GM19025 (cell line): Measurements from ENCODE around the gene CYP19A1.
"Not testable (repeated sequence)": the region's sequence is repeated elsewhere in the genome, so short reads cannot be mapped to it uniquely, and the experiment has no call there.

Experiments used
- ATAC-seq: cut with Tn5 transposase; IDR thresholded peaks from one replicate; pipeline ENCODE4 v1.9.1; 2021; ENCODE audit warnings: mild to moderate bottlenecking, low read depth, moderate library complexity; ENCODE audit not compliant: unreplicated experiment

Gene CYP19A1

DNA sequence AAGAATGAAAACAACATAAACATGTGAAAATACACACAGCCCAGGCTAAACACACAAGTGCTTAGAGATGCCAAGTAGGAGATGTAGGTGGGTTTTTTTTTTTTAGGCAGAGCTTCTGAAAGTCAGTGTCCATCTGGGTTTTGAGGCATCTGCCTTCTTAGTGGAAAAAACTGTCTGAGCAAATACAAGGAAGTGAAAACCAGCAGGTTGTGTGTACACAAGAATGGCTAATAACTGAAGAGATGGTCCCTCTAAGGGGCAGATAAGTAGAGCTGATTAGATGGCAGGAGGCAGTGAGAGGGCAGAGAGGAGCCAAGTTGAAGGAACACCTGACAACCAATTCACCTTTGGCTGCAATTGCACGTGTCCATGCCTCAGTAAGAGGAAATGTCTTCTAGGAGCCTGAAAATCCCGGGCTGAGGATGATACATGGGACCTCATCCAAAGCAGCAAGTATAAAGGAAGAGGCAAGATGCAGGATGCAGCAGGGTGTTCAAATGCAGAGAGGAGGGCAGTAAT is 34.9 kb downstream of the CYP19A1 start:
- ATAC-seq: no peak

DNA sequence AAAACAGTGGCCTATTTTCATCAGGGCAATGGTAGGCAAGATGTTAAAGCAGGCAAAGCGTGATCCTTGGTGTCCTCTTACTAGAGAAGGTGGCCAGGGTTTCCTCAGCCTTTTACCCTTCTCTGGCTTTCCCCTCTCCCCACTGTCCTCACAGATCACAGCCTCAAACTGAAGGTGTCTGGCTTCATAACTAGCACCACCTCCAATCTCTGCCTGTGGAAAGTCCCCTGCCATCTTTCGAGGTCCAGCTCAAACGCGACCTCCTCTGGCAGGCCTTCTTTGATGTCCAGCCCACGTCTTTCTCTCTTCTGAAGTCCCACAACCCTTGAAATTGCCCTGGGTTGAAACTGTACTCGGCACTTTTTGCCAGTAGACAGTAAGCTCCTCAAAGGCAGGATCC is 35.9 kb downstream of the CYP19A1 start:
- no peak for ATAC-seq

DNA sequence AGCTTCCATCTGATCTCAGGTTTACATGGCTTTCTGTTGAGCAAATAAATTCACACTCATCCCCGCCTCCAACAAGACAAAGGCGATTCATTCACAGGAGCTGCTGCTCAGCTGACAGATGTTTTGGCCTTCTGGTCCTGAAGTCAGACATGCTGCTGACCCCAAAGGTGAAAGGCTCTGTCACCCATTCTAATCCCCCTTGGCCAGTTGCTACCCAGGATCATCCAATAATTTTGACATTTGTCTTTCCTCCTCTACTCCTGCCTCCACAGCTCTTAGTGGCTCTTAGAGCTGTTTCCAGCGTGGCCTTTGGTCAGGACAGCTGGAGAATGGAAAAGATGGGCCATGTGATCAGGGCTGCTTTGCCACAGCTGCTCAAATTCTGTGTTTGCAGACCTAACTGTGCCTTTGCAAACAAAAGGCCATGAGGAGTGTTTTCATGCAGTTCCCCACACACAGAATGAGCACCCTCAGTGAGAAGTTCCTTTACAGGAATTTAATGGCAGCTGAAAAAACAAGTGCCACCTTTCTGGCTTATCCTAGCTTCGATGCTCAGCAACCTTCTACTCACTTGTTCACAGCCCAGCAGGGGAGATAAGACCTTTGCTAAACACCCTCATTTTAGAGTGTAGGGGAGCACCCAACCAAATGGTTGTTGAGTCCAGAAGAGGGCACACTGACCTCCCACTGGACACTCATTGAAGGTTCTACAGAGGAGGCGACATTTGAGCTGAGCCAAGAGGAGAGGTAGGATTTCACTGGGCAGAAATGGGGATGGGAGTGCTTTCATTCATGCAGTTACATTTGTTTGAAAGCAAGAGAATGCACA is 39.0 kb downstream of the CYP19A1 start:
- ATAC-seq: no peak

DNA sequence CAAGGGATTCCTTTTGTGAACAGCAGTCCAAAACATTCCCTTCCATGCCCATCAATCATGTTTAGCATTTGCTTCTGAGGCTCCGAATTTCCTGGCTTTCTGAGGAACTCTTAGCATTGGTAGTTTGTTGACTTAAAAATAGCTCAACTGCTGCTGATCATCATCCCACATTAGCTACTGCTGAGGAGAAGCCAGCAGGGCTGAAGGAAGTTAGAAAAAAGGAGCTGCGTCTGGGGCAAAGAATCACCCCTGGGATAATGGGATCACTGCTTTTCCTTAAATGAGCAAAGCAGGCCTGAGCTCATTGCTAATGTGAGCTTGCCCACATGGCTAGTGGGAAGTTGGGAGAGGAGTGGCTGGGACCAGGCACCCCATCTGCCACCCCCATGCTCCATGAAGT is 39.8 kb downstream of the CYP19A1 start:
- ATAC-seq: no peak

DNA sequence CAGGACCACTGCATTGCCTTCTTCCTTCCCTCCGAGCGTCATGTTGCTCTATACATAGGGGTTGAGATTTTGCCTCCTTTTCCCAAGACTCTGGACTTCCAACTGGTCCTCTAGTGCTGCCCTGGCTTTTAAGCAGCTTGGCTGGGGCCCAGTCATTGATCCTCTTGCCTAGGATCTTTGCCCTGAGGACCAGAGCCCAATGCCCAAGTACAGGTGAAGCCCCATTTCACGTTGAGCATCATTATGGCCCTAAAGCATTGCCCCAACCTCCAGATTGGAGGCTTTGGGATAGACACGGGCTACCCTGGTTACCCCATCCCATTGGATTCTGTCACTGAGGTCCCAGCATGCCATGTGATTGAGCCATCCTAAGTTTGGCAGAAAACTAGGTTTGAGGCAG is 47.7 kb downstream of the CYP19A1 start:
- no peak for ATAC-seq

DNA sequence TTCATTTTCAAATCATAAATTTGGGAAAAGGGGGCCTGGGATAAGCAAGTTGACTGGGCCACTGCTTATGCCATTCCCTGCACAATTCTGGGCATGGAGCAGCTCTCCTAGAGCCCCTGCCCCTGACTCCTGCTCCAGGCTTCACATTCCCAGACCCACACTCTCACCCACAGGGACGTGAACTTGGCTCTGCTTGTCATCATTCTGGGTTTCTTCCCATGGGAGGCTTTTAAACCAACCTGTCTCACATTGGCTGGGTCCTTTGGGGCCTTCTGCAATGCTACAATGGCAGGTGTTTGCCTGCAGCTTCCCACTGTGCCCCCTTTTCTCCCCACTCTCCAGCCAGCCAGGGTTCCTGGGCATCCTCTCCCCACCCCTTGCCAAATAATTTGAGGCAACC is 49.1 kb downstream of the CYP19A1 start:
- ATAC-seq: no peak

DNA sequence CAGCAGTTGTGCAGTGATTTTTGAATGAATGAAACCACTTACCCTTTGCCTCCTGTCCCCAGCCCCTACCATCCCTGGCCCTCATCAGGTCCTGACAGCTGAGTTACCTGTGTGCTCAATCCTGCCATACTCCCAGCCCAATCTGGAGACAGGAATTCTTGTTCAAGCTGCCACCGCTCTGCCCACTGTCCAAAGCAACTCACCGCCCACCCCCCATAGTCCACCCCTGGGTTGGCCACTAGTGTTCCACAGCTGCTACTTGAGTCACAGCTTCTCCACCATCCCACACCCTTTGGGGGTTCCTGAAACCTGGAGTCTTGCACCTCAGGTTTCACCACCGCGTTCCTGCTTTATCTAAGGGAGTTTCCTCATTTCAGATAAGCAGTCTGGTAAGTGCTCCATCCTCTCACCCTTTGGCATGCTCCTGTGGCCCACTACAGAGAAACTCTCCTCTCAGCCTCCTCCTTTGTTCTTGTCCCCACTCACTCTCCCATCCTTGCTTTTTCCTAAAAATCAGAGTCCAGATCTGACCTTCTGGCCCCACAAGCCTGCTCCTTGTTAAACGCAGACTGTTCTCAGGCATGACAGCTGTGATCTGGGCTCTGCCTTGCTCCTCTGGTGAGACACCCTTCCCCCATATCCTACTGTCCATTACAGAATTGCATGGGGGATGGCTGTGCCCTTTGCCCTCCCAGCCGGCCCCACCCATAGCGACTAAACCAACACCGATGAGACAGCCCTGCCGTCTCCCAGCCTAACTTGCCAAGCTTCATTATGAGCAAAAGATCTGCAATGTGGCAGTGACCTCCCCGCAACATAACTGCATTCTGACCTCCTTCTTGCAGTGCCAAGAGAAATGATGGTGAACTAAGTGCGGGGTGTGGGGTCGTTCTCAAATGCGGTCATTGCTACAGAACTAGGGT is 50.0 kb downstream of the CYP19A1 start:
- ATAC-seq: no peak

DNA sequence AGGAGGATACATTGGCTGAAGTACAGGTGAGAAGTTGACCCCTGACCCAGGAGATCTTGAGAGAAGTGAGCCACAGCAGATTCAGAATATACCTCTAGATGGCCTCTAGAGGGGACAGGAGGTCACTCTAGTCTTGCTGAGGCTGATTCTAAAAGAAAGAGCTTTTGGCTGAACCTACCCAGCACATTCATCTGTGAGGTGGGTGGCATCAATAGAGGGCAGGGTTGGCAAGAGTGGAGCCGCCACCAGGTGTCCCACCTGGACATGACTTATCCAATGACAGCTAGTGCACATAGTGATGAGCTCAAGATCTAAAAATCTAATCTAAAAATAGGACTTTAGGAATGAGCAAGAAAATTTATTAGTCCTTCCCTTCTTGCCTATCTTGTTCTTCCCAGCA is 51.6 kb downstream of the CYP19A1 start:
- no peak for ATAC-seq

DNA sequence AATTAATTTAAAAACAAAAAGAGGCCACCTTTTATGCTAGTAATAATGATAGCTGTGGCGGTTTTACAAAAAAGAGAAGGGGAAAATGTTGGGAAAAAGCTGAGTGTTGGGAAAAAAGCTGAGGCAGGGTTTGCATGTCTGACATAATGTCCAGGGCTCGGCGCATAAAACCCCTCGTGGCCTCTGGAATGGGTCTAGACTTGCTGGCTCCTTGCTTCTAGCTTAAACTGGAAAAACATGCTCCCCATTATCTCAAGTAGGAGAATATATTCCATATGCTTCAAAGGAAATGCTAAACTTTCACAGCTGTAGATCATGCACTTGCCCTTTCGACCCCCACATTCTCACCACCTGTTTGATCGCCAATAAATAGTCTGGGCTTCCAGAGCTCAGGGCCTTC is 53.0 kb downstream of the CYP19A1 start:
- ATAC-seq: no peak

DNA sequence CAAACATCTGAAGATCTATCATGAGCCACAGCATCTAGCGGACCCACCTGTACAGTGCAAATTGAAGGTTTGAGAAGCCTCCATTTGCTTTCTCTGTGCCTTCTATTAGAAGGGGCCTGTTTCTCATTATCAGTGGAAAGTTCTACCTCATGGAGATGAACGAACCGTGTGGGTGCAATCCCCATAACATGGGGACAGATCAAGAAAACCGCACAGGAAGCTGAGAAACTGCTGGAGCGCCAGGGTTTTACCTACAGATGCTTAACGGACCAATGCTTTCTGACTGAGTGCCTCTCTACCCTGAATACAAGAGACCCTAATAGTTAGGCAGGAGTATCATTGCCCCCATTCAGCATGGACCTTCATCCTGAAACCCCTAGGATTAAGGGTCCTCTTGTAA is 53.5 kb downstream of the CYP19A1 start:
- ATAC-seq: no peak

DNA sequence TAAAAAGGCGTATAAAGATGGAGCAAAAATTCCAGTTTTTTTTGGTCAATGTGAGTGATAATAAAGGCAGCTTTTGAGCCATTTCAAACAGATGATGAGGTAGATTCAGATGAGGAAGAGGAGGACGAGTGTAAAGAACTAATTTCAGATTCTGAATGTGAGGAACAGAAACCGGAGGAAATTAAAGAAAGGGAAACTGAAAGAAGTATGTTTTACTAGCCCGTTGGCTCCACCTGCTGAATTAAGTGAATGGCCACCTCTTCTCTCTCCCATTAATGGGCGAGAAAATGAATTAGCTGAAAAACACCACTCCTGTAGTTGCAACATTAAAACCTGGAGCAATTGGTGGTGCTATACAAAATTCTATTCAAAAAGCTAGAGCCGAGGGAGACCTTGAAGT is 55.4 kb downstream of the CYP19A1 start:
- no peak for ATAC-seq

DNA sequence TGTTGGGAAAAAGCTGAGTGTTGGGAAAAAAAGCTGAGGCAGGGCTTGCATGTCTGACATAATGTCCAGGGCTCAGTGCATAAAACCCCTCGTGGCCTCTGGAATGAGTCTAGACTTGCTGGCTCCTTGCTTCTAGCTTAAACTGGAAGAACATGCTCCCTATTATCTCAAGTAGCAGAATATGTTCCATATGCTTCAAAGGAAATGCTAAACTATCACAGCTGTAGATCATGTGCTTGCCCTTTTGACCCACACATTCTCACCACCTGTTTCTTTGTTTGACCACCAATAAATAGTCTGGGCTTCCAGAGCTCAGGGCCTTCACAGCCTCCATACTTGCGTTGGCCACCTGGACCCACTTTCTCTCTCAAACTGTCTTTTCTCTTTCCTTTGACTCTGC is 56.2 kb downstream of the CYP19A1 start:
- ATAC-seq: not testable (repeated sequence)

DNA sequence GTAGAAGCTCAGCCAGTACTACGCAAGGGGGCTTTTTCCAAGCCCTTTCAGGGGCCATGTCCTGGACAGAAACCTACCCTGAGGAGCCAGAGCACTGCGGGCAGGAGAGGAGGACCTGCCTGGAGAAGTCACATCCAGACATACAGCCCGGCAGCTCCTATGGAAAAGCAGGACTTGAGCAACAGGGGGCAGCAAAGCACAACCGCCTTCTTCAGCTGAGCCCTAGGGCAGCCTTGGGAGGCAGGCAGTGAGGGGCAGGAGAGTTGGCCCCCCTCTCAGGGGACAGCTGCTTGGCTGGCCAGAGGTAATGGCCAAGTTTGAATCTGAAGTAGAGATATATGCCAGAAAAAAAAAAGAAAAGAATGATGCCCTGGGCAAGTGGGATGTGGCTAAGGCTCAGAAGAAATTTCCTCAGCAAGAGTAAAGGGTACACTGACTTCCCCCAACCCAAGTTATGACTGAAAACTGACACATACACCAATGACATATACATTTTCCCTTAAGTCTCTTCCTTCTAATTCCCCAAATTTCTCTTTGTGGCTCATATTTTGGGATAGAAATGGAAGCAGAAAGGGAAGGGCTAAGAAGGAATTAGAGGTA is 56.9 kb downstream of the CYP19A1 start:
- peak; percentile 45 for ATAC-seq

DNA sequence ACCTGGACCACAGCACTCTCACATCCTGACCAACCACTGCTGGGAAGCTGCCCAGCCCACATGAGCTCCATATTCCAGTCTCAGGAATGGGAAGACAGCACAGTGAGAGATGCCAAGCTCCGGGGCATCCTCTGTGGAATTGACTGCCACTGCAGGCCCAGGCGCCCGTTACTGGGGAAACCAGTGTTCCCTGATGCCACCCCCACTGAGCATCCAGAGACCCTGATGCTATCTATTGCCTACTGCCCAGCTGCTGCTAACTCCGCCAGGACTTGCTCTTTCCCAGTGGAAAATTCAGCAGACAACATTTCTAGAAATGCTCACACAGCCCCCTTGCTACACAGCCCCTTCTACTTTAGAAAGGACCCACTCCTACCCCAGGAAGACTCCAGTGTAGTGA is 57.6 kb downstream of the CYP19A1 start:
- no peak for ATAC-seq

DNA sequence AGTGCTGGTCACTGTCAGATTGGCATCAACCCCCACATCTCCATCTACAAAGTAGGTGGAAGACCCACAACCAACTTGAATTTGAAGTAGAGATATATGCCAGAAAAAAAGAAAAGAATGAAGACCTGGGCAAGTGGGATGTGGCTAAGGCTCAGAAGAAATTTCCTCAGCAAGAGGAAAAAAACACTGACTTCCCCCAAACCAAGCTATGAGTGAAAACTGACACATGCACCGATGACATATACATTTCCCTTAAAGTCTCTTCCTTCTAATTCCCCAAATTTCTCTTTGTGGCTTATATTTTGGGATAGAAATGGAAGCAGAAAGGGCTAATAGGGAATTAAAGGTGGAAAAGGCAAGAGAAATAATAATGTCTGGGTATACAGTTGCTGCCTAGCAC is 59.0 kb downstream of the CYP19A1 start:
- no peak for ATAC-seq

DNA sequence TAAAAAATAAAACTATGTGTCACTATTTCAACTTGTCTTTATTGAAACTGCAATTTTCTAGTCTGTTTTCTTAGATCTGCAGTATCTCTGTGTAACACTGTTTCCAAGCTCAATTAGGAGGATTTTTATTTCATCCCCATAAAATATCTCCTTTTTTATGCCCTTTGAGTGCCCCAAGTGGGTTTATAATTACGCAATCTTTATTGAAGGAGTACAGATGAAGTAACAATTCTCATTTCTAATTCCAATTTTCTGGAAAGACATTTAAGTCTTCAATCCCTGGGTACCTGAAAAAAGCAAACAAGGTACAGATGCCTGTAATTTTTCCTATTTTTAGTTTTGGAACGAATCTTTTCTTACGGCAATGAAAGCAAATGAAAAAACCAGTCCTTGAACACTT is 61.3 kb downstream of the CYP19A1 start:
- no peak for ATAC-seq

DNA sequence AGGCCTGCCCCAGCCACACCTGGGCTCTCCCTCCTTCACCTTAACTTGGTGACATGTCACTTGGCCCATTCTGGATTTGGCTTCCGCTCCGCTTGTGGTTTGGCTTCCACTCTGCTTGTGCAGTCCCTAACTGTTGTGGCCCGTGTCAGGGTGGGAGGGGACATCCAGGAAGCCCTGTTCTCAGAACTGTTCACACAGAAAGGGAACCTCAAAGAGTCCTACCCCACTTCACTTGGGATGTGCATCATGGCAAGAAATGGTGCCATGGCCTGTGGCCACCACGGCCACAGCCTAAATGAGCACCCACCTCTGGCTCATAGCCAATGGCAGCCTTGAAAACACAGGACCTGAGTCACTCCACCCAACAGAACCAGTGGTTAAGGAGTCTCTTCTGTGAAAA is 63.4 kb downstream of the CYP19A1 start:
- ATAC-seq: no peak

DNA sequence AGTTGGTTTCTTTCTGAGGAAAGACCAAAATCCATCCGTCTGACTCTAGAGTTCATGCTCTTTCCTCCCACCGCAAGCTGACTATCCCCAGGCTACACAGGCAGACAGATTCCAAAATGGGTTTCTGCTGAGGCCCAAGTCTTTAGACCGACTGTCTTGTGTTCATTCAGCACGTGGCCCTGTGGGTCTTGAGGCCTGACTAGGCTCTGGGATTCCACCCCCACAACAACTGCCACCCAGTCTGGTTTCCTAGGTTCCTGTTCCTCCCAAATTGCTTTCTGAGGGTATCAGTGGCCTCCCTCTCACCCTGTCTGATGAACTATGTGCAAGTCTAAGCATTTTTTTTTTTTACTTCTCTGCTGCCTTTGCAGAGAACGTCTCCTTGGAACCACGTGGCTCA is 67.7 kb downstream of the CYP19A1 start:
- no peak for ATAC-seq

DNA sequence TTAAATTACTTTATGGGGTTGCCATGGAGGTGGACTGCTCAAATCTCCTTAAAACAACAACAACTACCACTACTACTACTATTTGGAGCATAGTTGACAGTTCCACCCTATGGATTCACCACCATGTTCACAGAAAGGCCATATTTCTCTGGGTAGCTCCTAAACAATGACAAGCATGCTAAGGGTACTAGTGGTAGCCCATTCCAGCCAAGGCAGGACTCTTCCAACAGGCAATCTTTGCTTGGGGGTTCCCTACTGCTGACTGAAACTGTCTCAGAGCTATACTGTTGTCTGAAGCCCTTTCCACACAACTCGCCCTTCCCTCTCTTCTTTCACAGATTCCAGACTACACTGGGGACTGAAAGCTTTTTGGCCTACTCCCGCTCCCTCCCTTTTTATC is 68.9 kb downstream of the CYP19A1 start:
- no peak for ATAC-seq

DNA sequence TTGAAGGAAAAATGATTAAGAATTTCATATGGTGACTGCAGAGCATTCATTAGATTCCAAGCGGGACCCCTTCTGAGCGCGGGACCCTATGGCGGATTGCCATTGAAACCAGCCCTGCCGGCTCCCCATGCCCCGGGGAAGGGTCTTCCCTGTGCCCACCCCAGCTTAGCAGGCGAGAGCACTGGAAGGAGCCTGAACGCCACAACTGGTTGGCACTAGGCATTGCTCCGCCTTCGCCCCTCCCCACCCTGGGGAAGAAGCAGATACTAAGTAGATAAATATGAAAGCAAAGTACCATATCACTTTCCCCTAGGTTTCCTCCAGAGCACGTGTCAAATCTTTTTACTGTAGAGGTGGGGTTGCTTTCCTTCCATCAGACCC is 70.7 kb downstream of the CYP19A1 start:
- no peak for ATAC-seq

DNA sequence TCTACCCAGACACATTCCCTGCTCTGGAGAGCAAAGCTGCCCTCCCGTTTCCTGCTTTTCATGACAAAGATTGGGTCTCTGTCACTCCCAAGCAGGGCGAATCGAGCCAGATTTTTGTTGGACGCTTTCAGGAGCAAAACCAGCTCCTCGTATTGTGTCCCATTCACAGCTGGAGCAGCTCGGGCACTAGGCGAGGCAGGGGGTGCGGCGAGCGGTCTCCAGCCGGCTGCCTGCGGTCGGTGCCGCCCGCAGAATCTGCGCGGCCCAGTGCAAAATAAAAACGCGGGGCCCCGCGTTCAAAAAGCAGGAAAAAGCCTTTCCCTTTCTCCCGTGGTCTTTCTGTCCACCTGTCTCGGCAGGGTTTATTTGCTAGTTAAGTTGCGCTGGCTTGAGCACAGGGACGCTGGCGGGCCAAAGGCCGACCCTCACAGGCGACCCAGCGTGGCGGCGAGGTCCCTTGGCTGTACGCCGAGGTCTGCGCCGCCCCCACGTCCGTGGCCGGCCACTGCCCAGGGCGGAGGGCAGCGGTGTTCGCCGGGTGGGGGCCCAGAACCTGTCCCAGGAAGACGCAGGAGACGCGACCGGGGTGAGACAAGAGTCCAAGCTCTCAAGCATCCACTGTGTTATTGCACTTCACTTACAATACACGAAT is 71.2 kb downstream of the CYP19A1 start:
- ATAC-seq: no peak
